HT-29 (cell line): Measurements from ENCODE around the gene RCBTB2. TPM values are rescaled to one million over a fixed set of nuclear protein-coding genes. Genes with fewer than 3 reads are reported as not detected.
"Not testable (repeated sequence)": the region's sequence is repeated elsewhere in the genome, so short reads cannot be mapped to it uniquely, and the experiment has no call there.

Experiments used
- DNase-seq: peaks from one replicate; pipeline ENCODE4 v3.0.0-alpha.2; 2015; ENCODE audit warnings: low spot score
- total RNA-seq: library from RNA; depleted of rRNA; stranded (reverse); fragments of >200 nt; shearing (Covaris generic); gene quantifications from 2 replicates; pipeline ENCODE4 v1.2.3, GENCODE V29; 2014

RCBTB2 gene
- total RNA-seq, 1 experiment from 2014 or later = 2.9 TPM

- no peak for DNase-seq
Observed at GRCh38 chr13:48494874-48495273, 38.0 kb downstream of the RCBTB2 start.

- peak; percentile 69 for DNase-seq
Observed at GRCh38 chr13:48493851-48494250, 39.0 kb downstream of the RCBTB2 start.

- no peak for DNase-seq
Observed at GRCh38 chr13:48493066-48493765, 39.7 kb downstream of the RCBTB2 start.

- DNase-seq = no peak
Observed at GRCh38 chr13:48492470-48493065, 40.3 kb downstream of the RCBTB2 start.

GRCh38 chr13:48492096-48492440 lies 40.8 kb downstream of the RCBTB2 start:
- no peak for DNase-seq

GRCh38 chr13:48491423-48492095 lies 41.3 kb downstream of the RCBTB2 start:
- no peak for DNase-seq

- DNase-seq = peak; percentile 49
Observed at GRCh38 chr13:48490241-48490640, 42.6 kb downstream of the RCBTB2 start.

- DNase-seq = no peak
Observed at GRCh38 chr13:48489666-48490065, 43.2 kb downstream of the RCBTB2 start.

- no peak for DNase-seq
Observed at GRCh38 chr13:48488995-48489394, 43.9 kb downstream of the RCBTB2 start.

GRCh38 chr13:48487968-48488367 lies 44.9 kb downstream of the RCBTB2 start:
- DNase-seq = no peak

GRCh38 chr13:48486836-48487235 lies 46.0 kb downstream of the RCBTB2 start:
- no peak for DNase-seq

GRCh38 chr13:48486362-48486761 lies 46.5 kb downstream of the RCBTB2 start:
- DNase-seq = no peak

- DNase-seq = no peak
Observed at GRCh38 chr13:48485432-48485831, 47.4 kb downstream of the RCBTB2 start.

- no peak for DNase-seq
Observed at GRCh38 chr13:48483575-48483974, 49.3 kb downstream of the RCBTB2 start.

- DNase-seq = no peak
Observed at GRCh38 chr13:48478391-48478790, 54.5 kb downstream of the RCBTB2 start.

- DNase-seq = no peak
Observed at GRCh38 chr13:48477191-48477855, 55.6 kb downstream of the RCBTB2 start.

- no peak for DNase-seq
Observed at GRCh38 chr13:48476686-48477085, 56.2 kb downstream of the RCBTB2 start.

GRCh38 chr13:48476215-48476614 lies 56.7 kb downstream of the RCBTB2 start:
- no peak for DNase-seq

- no peak for DNase-seq
Observed at GRCh38 chr13:48475230-48475629, 57.6 kb downstream of the RCBTB2 start.

- DNase-seq = no peak
Observed at GRCh38 chr13:48457578-48458242, 75.2 kb downstream of the RCBTB2 start.

GRCh38 chr13:48456546-48456945 lies 76.3 kb downstream of the RCBTB2 start:
- no peak for DNase-seq

GRCh38 chr13:48451196-48451595 lies 81.7 kb downstream of the RCBTB2 start:
- not testable (repeated sequence) for DNase-seq
